Neural progenitor cell (in vitro differentiated cells): ENCODE measurements around the gene LIMS2.

ENCODE experiments used
- CTCF ChIP-seq: fragments of 200-600 bp; sonication (generic); IDR thresholded peaks from 2 replicates; pipeline ENCODE4 v1.5.1; 2017; ENCODE audit warnings: antibody characterized with exemption, mild to moderate bottlenecking
- EZH2 ChIP-seq: fragments of 200-600 bp; sonication (generic); IDR thresholded peaks from 2 replicates; pipeline ENCODE4 v1.6.1; 2017; ENCODE audit warnings: antibody characterized with exemption, mild to moderate bottlenecking, moderate library complexity

GRCh38 chr2:127685410-127686080, 10.2 kb upstream of the LIMS2 start:
- TF ChIP-seq EZH2 (no peak), CTCF (no peak)
